A549 (cell line): ENCODE measurements around the gene C3orf20.

Source experiments
- CTCF ChIP-seq: fragments of >200 bp; sonication (Bioruptor Twin); formaldehyde crosslinking; IDR thresholded peaks from 3 replicates; pipeline ENCODE4 v1.5.1; 2016
- POLR2A ChIP-seq: IDR thresholded peaks from 2 replicates; pipeline ENCODE4 v1.6.1; 2012; ENCODE audit warnings: mild to moderate bottlenecking, low read length
- POLR2AphosphoS2 ChIP-seq: conservative IDR thresholded peaks from 2 replicates; pipeline ENCODE4 v1.6.1; 2012; ENCODE audit warnings: low read length, improper control_type of control experiment, inconsistent platforms
- RAD21 ChIP-seq, 2 experiments: fragments of >200 bp in 1 of 2; sonication (Bioruptor Twin) in 1 of 2; formaldehyde crosslinking in 1 of 2; IDR thresholded peaks in 1 of 2; conservative IDR thresholded peaks in 1 of 2; 2 replicates in 1 of 2; 3 replicates in 1 of 2; pipeline ENCODE4 v1.6.1; 2012 to 2018; ENCODE audit warnings: inconsistent platforms in 1 of 2
- TF ChIP-seq, protein P1 (sequence below): fragments of 250-450 bp; sonication (Bioruptor Pico); IDR thresholded peaks from 2 replicates; pipeline ENCODE4 v1.5.0; 2020; ENCODE audit warnings: low read depth, mild to moderate bottlenecking, moderate library complexity

GRCh38 chr3:14716591-14716990 is 41.6 kb downstream of the C3orf20 start:
- TF ChIP-seq RAD21 (conservative IDR thresholded peaks at IDR 0.05 in 1 of 2, IDR thresholded peaks at IDR 0.05 in 1 of 2), result no peak
- no peak for TF ChIP-seq CTCF
- no peak for TF ChIP-seq POLR2AphosphoS2
- TF ChIP-seq, protein P1, sequence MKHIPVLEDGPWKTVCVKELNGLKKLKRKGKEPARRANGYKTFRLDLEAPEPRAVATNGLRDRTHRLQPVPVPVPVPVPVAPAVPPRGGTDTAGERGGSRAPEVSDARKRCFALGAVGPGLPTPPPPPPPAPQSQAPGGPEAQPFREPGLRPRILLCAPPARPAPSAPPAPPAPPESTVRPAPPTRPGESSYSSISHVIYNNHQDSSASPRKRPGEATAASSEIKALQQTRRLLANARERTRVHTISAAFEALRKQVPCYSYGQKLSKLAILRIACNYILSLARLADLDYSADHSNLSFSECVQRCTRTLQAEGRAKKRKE (CRISPR knock-in tag), result no peak
- no peak for TF ChIP-seq POLR2A
